HG03196 (cell line): ENCODE results near the gene IPO11.
"Not testable (repeated sequence)": the region's sequence is repeated elsewhere in the genome, so short reads cannot be mapped to it uniquely, and the experiment has no call there.

Source experiments
- ATAC-seq: cut with Tn5 transposase; IDR thresholded peaks from one replicate; pipeline ENCODE4 v1.9.1; 2021; ENCODE audit not compliant: unreplicated experiment

Gene IPO11

DNA sequence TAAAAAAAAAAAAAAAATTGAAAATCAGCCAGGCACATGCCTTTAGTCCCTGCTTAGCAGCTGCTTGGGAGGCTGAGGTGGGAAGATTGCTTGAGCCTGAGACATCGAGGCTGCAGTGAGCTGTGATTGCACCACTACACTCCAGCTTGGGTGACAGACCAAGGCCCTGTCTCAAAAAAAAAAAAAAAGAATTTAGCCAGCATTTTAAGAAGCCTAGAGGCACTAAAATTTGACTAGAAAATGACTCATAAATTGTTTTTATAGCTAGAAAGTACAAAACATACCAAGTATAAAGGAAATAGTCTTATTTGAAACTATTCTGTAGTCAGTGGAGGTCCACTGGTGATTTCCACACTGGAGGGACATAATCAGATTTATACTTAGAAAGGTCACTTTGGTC, 183.5 kb downstream of the IPO11 start:
- ATAC-seq = no peak

DNA sequence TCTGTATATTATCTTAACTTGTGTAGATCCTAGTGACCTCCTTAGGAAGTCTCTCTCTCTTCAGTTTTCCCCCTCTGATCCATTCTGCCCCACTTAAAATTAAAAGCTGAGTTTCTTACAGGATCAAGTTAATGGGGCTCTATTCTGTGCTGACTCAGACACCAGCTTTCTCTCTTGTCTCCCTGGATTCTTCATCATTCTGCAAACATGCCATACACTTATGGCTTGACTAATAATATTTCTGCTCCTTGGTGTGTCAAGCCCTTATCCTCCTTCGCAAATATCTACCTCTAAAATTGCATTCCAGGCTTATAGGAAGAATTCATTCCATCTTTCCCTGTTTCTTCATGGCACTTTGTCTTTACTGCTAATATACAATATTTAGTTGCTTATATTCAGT, 184.1 kb downstream of the IPO11 start:
- no peak for ATAC-seq

DNA sequence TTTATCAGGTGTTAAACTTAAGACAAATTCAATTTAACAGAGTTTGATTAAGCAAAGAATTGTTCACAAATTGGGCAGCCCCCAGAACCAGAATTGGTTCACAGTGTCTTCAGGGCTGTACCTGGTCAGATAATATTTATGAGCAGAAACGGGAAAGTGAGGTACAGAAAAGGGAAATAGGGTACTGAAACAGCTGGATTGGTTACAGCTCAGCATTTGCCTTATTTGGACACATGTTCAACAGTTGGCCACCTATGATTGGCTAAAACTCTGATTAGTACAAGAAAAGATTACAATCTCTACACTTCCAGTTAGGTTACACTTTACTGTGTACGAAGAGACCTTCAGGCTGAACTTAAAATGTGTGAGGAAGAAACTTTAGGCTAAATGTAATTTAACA, 184.8 kb downstream of the IPO11 start:
- no peak for ATAC-seq

DNA sequence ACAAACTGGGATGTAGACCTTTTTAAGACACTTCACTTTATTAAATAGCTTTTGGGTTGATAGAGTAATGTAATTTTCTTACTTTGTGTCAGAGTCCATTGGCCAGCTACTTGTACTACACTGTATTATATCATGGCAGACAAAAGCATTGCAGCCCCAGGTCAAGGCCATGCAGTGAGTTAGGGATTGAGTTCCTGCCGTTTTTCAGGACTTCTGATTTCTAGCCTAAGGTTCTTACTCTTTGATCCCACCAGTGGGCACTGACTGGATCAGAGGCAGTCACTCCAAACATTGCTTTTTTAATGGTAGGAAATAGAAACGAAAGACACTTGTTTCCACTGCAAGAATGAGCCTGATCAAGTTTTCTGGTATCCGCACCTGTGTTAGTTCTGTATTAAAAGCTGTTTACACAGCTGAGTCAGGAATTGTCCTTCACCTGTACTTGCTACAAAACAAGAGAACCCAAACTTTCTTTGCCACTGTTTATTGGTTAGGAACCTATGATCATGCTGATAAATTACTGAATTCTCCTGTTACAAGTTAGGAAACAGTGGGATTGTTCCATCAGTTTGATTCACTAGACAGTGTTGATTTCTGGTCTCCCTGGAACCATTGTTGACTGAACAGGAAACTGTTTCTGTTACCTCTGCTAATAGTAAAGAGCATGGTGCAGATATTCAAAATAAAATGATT, 188.1 kb downstream of the IPO11 start:
- no peak for ATAC-seq

DNA sequence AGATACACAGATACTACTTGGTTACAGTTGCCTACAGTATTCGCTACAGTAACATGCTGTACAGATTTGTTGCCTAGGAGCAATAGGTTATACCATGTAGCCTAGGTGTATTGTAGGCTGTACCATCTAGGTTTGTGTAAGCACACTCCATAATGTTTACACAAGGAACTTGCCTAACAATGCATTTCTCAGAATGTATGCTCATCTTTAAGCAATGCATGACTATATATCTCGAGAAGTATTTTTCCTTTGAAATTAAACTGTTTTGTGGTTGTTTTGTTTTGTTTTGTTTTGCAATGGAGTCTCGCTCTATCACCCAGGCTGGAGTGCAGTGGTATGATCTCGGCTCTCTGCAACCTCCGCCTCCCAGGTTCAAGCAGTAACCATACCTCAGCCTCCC, 191.4 kb downstream of the IPO11 start:
- no peak for ATAC-seq

DNA sequence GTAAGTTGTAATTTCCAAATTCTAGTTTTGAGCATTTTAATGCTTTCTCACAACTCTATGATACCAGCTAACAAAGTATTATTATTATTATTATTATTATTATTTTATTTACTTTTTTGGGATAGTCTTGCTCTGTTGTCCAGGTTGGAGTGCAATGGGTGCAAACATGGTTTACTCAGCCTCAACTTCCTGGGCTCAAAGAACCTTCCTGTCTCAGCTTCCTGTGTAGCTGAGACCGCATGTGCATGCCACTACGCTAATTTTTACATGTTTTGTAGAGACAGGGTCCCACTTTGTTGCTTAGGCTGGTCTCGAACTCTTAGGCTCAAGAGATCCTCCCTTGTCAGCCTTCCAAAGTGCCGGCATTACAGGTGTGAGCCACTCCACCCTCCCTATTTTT, 193.1 kb downstream of the IPO11 start:
- no peak for ATAC-seq

DNA sequence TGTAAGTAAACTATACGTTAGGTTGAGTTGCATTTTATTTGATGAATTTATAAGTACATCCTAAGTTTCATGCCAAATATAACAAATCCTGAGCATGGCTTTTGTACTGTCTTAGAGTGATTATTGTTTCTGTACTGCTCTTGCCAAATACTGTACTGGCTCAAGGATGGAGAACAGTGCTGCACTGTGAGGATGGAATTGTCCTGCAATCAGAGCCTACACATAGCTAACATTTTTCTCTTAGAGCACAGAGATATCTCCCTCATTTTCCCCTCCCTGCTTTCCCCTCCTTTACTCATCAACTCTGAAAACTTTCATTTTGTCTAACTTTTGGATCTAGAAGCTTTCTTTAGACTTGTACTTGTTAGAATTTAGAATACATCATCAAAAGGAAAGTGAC, 194.3 kb downstream of the IPO11 start:
- ATAC-seq = no peak

DNA sequence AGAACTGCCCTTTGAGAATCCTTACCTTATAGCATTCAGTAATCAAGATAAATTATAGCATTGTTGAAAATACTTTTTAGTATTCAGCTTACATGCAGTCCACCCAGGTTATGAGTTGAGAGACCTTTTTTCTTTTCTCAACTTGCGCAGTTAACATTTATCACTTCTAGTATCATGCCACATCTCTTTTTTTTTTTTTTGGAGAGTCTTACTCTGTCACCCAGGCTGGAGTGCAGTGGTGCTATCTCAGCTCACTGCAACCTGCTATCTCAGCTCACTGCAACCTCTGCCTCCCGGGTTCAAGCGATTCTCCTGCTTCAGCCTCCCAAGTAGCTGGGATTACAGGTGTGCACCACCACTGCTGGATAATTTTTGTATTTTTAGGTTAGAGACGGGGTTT, 195.1 kb downstream of the IPO11 start:
- no peak for ATAC-seq

DNA sequence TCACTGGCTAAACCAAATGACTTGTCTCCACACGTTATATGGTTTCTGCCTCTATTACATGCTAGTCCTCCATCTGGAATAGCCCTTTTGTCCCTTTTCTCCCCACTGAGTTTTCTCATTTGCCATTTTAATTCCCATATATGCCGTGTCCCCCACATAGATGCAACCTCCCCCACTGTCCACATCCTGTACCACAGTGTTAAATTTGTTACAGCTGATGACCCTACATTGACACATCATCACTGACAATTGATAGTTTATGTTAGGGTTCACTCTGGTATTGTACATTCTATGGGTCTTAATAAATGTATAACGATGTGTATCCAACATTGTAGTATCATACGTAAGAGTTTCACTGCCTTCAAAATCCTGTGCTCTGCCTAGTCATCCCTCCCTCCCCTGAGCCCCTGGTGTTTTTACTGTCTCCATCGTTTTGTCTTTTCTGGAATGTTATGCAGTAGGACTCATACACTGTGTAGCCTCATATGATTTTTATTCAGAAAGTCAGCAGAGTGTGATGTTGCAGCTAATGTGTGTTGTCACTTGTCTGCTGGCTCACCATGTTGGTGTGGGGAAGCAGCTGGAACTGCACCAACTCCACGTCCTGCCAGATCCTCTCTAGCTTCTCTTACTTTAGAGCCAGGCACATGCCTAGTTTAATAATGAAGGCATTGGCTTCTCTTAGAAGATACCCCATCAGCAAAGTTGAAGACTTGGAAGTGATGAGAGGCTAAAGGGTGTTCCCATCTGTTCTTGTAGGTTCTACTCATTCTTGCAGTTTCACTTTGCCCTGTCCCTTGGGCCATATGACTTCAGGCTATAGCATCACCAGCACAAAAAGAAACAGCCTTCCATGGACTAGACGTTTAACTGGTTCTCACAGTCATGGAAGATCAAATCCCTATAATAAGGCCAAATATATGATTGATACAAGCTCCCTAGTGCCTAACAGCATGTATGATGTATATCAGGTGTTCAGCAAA, 196.3 kb downstream of the IPO11 start:
- no peak for ATAC-seq

DNA sequence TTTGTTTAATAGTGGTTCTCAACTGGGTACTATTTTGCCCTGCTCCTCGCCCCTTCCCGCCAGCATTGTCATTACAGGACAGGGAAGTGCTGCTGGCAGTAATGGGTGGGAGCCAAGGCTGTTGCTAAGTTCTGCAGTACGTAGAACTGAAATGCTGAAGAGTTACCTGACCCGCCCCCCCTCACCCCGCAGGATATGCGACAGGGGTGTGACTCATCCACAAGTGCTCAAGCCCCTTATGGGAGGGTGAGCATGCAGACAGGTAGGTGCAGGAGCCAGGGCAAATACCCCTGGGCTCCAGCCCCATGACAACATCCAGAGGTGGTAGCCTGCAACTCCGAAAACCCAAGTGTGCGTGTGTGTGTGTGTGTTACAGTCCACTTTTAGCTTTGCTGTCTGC, 201.8 kb downstream of the IPO11 start:
- no peak for ATAC-seq

DNA sequence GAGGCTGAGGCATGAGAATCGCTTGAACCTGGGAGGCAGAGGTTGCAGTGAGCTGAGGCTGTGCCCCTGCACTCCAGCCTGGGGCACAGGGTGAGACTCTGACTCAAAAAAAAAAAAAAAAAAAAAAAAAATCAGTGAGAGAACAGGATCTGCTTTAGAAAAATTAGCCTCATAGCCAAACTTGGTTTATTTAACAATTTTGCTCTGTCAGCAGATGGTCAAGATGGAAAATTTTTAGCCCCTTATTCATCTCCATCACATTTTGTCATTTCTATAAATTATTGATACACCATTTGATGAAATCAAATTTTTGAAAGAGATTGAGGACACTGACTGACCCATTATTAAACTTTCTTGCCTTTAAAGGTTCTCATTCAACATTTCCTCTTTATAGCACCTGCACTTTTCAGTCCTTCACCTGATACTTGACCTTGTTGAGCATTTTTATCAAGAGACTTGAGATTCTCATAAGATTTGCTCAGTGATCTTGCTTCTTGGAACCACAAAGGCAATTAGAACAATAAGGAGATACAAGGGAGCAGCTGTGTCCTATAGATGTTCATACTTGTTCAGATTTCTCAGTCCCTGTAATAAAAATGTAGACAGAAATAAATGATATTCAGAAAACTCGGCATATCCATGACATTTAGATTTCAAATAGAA, 204.2 kb downstream of the IPO11 start:
- ATAC-seq = no peak

DNA sequence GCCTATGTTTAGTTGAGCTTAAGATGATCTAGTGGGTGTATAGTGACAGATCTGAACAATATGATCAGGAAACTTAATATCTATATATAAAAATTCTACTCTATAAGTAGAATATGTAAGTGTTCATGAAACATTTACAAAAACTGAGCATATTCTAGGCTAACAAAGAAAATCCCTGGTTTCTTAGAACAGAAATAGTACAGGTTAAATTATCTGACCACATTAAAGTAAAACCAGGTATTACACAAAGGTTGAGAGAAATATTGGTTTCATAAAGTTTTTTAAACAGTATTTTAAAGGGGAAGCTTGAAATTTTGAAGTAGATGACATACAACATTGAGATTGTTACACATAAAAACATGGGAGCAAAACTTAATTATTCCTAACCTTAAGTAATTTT, 205.4 kb downstream of the IPO11 start:
- ATAC-seq = no peak

DNA sequence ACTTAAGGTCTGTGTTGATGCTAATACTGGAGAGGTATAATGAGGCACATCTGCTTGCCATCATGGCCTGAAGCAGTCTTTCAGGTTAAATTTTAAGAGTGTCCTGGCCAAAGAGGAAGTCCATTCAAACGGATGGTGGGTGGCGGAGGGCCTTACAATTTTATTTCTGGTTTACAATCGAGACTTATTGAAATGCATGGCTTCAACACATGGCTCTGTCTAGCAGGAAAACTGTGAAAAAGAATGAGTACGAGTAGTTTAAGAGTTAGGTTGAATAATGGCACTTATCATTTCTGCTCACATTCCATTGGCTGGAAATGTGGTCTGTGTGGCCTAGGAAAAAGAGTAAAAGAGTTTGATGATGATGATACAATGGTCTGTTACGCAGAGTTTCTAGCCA, 208.2 kb downstream of the IPO11 start:
- no peak for ATAC-seq

DNA sequence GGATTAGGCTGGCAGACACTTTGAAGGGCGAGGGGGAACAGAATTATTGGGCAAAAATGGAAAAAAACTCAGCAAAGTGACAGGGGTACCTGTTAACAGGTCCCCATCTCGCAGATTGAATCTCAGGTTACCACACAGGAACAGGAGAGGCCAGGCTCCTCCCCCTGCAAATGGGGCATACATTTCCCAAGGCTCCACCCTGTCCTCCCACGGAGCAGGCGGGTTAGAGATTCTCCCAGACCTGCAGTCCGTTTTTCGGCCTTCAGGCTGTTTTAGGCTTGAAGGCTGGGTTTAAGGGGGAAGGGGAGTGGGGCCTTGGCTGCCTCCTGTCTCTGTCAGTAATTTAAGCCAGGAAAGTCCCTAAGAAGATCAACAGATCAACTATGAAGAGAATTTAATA, 208.7 kb downstream of the IPO11 start:
- no peak for ATAC-seq

DNA sequence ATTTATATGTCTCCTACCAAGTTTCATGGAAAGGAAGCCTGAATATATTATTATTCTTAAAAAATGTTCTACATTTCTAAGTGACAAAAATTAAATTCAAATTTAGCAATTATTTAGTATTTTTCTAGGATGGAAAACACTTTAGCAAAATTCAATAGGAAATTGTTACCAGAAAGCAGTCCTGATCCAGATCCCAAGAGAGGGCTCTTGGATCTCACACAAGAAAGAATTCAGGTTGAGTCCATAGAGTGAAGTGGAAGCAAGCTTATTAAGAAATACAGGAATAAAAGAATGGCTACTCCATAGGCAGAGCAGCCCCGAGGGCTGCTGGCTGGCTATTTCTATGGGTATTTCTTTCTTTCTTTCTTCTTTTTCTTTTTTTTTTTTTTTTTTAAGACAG, 210.7 kb downstream of the IPO11 start:
- ATAC-seq = no peak

DNA sequence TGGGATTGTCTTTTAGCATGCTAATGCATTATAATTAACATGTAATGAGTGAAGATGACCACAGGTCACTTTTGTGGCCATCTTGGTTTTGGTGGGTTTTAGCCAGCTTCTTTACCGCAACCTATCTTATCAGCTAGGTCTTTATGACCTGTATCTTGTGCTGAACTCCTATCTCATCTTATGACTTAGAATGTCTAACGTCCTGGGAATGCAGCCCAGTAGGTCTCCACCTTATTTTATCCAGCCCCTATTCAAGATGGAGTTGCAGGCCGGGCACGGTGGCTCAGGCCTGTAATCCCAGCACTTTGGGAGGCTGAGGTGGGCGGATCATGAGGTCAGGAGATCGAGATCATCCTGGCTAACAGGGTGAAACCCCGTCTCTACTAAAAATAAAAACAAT, 211.9 kb downstream of the IPO11 start:
- not testable (repeated sequence) for ATAC-seq

DNA sequence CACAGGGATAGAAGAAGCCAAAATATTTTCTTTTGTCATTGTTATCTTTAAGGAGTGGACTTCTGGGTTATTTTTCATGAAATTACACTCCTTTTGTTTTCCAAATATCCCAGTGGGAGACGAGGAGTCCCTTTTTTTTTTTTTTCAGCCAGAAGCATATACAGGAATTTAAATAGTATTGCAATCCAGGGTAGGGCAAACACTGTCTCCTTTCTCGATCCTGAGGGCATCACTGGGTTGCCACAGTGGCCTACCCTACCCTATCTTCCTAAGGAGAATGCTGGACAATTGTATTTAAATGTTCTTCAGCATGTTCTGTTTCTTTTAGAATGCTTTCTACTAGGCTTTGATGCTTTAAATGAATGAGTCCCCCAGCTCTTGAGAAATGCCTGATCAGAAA, 214.0 kb downstream of the IPO11 start:
- ATAC-seq = no peak

DNA sequence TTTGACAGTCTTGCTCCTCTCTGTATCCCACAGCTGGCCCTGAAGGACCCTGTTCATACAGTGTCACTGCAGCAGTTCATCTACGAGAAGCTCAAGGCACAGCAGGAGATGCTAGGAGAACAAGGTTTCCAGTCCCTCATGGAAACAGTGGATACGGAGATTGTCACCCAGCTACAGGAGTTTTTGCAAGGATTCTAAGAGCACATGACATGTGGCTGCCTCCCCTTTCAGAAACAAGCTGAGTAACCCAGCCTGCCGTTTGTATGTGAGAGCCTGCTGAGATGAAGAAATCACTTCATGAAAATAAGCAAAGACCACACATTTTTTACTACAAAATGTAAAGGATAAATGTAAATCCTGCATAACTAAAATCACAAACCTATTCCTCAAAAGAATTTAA, 214.6 kb downstream of the IPO11 start:
- ATAC-seq = no peak

DNA sequence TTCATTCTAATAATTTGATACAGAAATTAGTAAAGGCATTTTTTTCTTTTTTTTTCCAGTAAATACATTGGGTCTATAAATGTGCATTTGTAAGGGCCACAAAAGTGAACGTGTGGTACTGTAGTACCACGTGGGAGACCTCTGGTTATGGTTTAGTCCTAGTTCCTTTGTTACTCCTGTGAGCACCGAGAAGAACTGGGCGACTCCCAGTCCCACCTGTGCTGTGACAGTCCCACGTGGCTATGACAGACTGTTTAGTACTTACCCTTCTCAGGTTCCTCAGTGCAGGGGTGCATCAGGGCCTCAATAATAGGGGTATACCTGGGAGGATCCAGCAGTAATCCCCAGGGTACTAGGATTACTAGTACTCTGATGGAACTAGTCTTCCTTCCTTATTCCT, 215.3 kb downstream of the IPO11 start:
- ATAC-seq = no peak

DNA sequence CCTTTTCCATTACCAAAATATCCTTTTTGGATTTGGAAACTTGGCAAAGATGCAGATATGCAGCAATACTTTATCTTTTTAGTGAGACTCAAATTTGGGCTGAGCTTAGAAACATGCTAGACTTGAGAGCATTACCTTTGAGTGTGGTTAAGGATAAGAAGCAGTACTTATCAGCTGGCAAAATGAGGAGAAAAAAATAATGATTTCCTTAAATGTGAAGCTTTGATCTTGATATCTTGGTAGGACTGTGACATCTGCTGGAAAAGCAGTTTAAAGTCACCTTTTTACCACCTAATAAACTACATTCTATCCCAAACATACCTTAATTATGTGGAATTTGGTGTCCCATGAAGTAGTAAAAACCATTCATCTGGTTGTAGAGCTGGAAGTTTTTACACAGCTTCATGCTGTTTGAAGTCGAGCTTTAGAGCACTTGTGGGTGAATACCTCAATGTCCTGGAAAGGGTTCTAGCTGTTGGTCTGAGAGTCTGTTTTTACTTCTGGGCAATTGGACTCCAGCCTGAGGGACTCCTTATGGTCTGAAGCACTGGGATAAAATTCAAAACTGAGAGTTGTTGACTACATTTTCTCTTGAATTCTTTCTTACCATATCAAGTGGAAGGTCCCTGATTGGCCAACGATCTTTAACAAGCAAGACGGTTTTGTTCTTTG, 219.5 kb downstream of the IPO11 start:
- ATAC-seq = no peak

DNA sequence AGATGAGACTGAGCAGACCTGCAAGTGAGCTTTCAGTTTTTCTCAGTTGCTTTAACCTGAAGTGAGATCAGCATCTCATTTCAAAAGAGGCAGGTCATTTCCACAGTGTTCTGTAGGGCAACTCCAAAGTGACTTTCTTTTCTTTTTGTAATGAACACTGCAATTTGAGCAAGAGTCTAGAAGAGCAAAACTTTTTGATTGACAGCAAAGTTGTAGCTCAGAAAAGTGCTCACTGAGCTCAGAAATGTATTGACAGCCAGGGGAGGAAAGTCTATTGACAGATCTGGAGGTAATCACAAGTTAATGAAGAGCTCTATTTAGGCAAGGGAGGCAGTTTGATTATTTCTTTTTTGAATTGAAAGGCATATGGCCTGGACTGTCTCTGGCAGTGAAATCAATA, 220.7 kb downstream of the IPO11 start:
- ATAC-seq = no peak
